ENCODE results near the gene IRF3. TPM values are rescaled to one million over a fixed set of nuclear protein-coding genes. Genes with fewer than 3 reads are reported as not detected.

IRF3 gene
- total RNA-seq, 1 donor from 2014 or later: 110 TPM

- Mint-ChIP-seq H3K4me1 (ENCODE audit: low read depth) (peaks cover 17% of the 10 kb centered on the region), H3K4me3 (ENCODE audit: low read depth) (peak overlapping the region; percentile 97), H3K27me3 (no peaks in the 10 kb centered on the region), H3K9me3 (ENCODE audit: low read depth) (no peaks in the 10 kb centered on the region), H3K27ac (no peak overlapping the region), H3K36me3 (ENCODE audit: insufficient read depth) (peaks cover 15% of the 10 kb centered on the region)
- TF ChIP-seq CTCF (IDR thresholded peaks at IDR 0.05; ENCODE audit: unreplicated experiment): no peak
- no peak for DNase-seq (ENCODE audit: low spot score, unreplicated experiment)
These were observed 13.5 kb upstream of the IRF3 start for GRCh38 chr19:49678985-49679770.

- peak; percentile 85 for DNase-seq (ENCODE audit: low spot score, unreplicated experiment)
- peak; percentile 84 for TF ChIP-seq CTCF (IDR thresholded peaks at IDR 0.05; ENCODE audit: unreplicated experiment)
- Mint-ChIP-seq H3K4me3 (ENCODE audit: low read depth) (peak overlapping the region; percentile 97), H3K27ac (peak overlapping the region; percentile 92), H3K4me1 (ENCODE audit: low read depth) (peaks cover 17% of the 10 kb centered on the region), H3K9me3 (ENCODE audit: low read depth) (no peaks in the 10 kb centered on the region), H3K36me3 (ENCODE audit: insufficient read depth) (peaks cover 13% of the 10 kb centered on the region), H3K27me3 (no peaks in the 10 kb centered on the region)
These were observed 12.4 kb upstream of the IRF3 start for GRCh38 chr19:49677901-49678674.

GRCh38 chr19:49677231-49677900 lies 11.7 kb upstream of the IRF3 start, which contains the start of gene PRMT1:
PRMT1 (plus strand) TSS chr19:49677271; CDS start chr19:49677281, 10 bp downstream.
- Mint-ChIP-seq H3K9me3 (ENCODE audit: low read depth) (no peaks in the 10 kb centered on the region), H3K4me3 (ENCODE audit: low read depth) (peak within 1 kb of the TSS; percentile 97), H3K27ac (peak within 1 kb of the TSS; percentile 100), H3K27me3 (no peaks in the 10 kb centered on the region), H3K36me3 (ENCODE audit: insufficient read depth) (peaks cover 11% of the 10 kb centered on the region), H3K4me1 (ENCODE audit: low read depth) (peaks cover 18% of the 10 kb centered on the region)
- peak; percentile 34 for DNase-seq (ENCODE audit: low spot score, unreplicated experiment)
- TF ChIP-seq CTCF (IDR thresholded peaks at IDR 0.05; ENCODE audit: unreplicated experiment): no peak

- DNase-seq (ENCODE audit: low spot score, unreplicated experiment): peak; percentile 99
- Mint-ChIP-seq H3K4me1 (ENCODE audit: low read depth) (peaks cover 23% of the 10 kb centered on the region), H3K36me3 (ENCODE audit: insufficient read depth) (peaks cover 11% of the 10 kb centered on the region), H3K4me3 (ENCODE audit: low read depth) (peak overlapping the region; percentile 97), H3K27ac (peak overlapping the region; percentile 100), H3K9me3 (ENCODE audit: low read depth) (no peaks in the 10 kb centered on the region), H3K27me3 (no peaks in the 10 kb centered on the region)
- no peak for TF ChIP-seq CTCF (IDR thresholded peaks at IDR 0.05; ENCODE audit: unreplicated experiment)
These were observed 11.2 kb upstream of the IRF3 start for GRCh38 chr19:49676784-49677230.
